Measurements from ENCODE around the gene CLSTN2. TPM values are rescaled to one million over a fixed set of nuclear protein-coding genes. Genes with fewer than 3 reads are reported as not detected.

CLSTN2 gene
- total and polyA plus RNA-seq, 2 of the 13 experiments (the other 11 are each of a cell fraction or from before 2014, with no cell fraction given): not detected

GRCh38 chr3:140219291-140219690, 284.3 kb downstream of the CLSTN2 start:
- DNase-seq (ENCODE audit: low spot score) (no peak), ATAC-seq (no peak), FAIRE-seq (no peak)
- Histone ChIP-seq H3K36me3 (replicated peaks in 1 of 2; ENCODE audit: control insufficient read depth in 1 of 2, insufficient read depth in 2 of 2, low read length in 2 of 2) (no peaks in the 10 kb centered on the region), H3K27ac (ENCODE audit: extremely low read length, insufficient read depth, low read length) (no peak overlapping the region), H3K9me3 (ENCODE audit: low read length) (no peaks in the 10 kb centered on the region), H2AFZ (ENCODE audit: low read length) (no peak overlapping the region), H3K4me2 (ENCODE audit: low read depth, low read length) (no peak overlapping the region), H3K4me1 (ENCODE audit: insufficient read depth, low read length) (no peaks in the 10 kb centered on the region), H3K9ac (ENCODE audit: insufficient read depth, low read depth, low read length) (no peak overlapping the region), H3K79me2 (ENCODE audit: insufficient read depth, low read length) (no peaks in the 10 kb centered on the region), H4K20me1 (ENCODE audit: insufficient read depth, low read length) (no peaks in the 10 kb centered on the region), H3K4me3 (replicated peaks in 1 of 3; ENCODE audit: insufficient read depth in 1 of 3, low read depth in 2 of 3, low read length in 3 of 3) (no peak overlapping the region), H3K27me3 (ENCODE audit: control insufficient read depth in 1 of 2, insufficient read depth in 2 of 2, low read length in 2 of 2) (no peaks in the 10 kb centered on the region)
- WGBS (ENCODE audit: low lambda C conversion rate): 33% methylated on average over 11 of the region's 11 CpGs
- intact Hi-C loops (cut with micrococcal nuclease; ENCODE audit: unreplicated experiment): no loop called here
- CTCF ChIA-PET (ENCODE audit: low intra/inter-chr PET ratio, low total read pairs): no interaction called here
- no TSS peak for BruUV-seq (replicated peaks)
- TF ChIP-seq REST (IDR thresholded peaks at IDR 0.05; ENCODE audit: borderline replicate concordance in 1 of 2, low read depth in 1 of 2, low read length in 2 of 2) (no peak), ZSCAN25 (CRISPR knock-in tag; IDR thresholded peaks at IDR 0.05) (no peak), CC2D1A (CRISPR knock-in tag; IDR thresholded peaks at IDR 0.05) (no peak), STAG1 (CRISPR knock-in tag; IDR thresholded peaks at IDR 0.05) (no peak), ZNF296 (CRISPR knock-in tag; conservative IDR thresholded peaks at IDR 0.05) (no peak), ZNF652 (CRISPR knock-in tag; IDR thresholded peaks at IDR 0.05; ENCODE audit: borderline replicate concordance, low read depth) (no peak), TRIM24 (CRISPR knock-in tag; IDR thresholded peaks at IDR 0.05) (no peak), MBD4 (IDR thresholded peaks at IDR 0.05; ENCODE audit: borderline replicate concordance, low read length) (no peak), DNMT1 (CRISPR knock-in tag; IDR thresholded peaks at IDR 0.05) (no peak), PTBP1 (IDR thresholded peaks at IDR 0.05; ENCODE audit: low read depth, low read length, poor library complexity, severe bottlenecking) (no peak), FOXA3 (CRISPR knock-in tag; IDR thresholded peaks at IDR 0.05) (no peak), ATF5 (CRISPR knock-in tag; IDR thresholded peaks at IDR 0.05; ENCODE audit: low read depth) (no peak), ZNF546 (CRISPR knock-in tag; conservative IDR thresholded peaks at IDR 0.05) (no peak), SMARCC2 (IDR thresholded peaks at IDR 0.05) (no peak), RAD51 (IDR thresholded peaks at IDR 0.05; ENCODE audit: borderline replicate concordance) (no peak)
- in situ Hi-C loops (cut with HindIII; ENCODE audit: extremely low pct_ligation_motif_present, low pct_unique_long_range_greater_than_20kb): no loop called here
- POLR2A ChIA-PET: no interaction called here
